Mesendoderm (in vitro differentiated cells): ENCODE measurements around the gene CPNE5.

Source experiments
- DNase-seq: peaks from one replicate; pipeline ENCODE4 v3.0.0; 2013
- H2AK5ac ChIP-seq: 2 replicates; pipeline ENCODE4 v1.6.1; 2013; ENCODE audit warnings: low read length, inconsistent platforms
- H2BK120ac ChIP-seq: 2 replicates; pipeline ENCODE4 v1.6.1; 2013; ENCODE audit warnings: low read depth, mild to moderate bottlenecking, low read length, moderate library complexity, mixed read lengths
- H2BK15ac ChIP-seq: replicated peaks from 2 replicates; pipeline ENCODE4 v1.6.1; 2013; ENCODE audit warnings: low read depth, mild to moderate bottlenecking, moderate library complexity
- H2BK5ac ChIP-seq: 2 replicates; pipeline ENCODE4 v1.6.1; 2013; ENCODE audit warnings: low read length, inconsistent platforms
- H3K18ac ChIP-seq: 2 replicates; pipeline ENCODE4 v1.6.1; 2013; ENCODE audit warnings: mild to moderate bottlenecking, low read length, mixed read lengths
- H3K23ac ChIP-seq: one replicate; pipeline ENCODE4 v1.6.1; 2013; ENCODE audit warnings: low read length
- H3K27ac ChIP-seq: 2 replicates; pipeline ENCODE4 v1.5.1; 2013; ENCODE audit warnings: low read depth, mild to moderate bottlenecking, inconsistent platforms, low read length, moderate library complexity
- H3K27me3 ChIP-seq: 2 replicates; pipeline ENCODE4 v1.6.1; 2013; ENCODE audit warnings: low read length, control low read depth, mild to moderate bottlenecking, inconsistent platforms; ENCODE audit not compliant: insufficient read depth, poor library complexity
- H3K36me3 ChIP-seq: 2 replicates; pipeline ENCODE4 v1.6.1; 2013; ENCODE audit warnings: low read length, inconsistent platforms; ENCODE audit not compliant: control insufficient read depth, insufficient read depth
- H3K4ac ChIP-seq: one replicate; pipeline ENCODE4 v1.6.1; 2013; ENCODE audit warnings: low read depth, mild to moderate bottlenecking, low read length, moderate library complexity
- H3K4me1 ChIP-seq: 2 replicates; pipeline ENCODE4 v1.6.1; 2013; ENCODE audit warnings: low read depth, low read length, inconsistent platforms; ENCODE audit not compliant: control insufficient read depth
- H3K4me2 ChIP-seq: 2 replicates; pipeline ENCODE4 v1.6.1; 2013; ENCODE audit warnings: low read length
- H3K4me3 ChIP-seq: 2 replicates; pipeline ENCODE4 v1.5.1; 2013; ENCODE audit warnings: mild to moderate bottlenecking, low read length
- H3K56ac ChIP-seq: one replicate; pipeline ENCODE4 v1.6.1; 2013; ENCODE audit warnings: low read length
- H3K79me1 ChIP-seq: 2 replicates; pipeline ENCODE4 v1.6.1; 2013; ENCODE audit warnings: low read length, inconsistent platforms
- H3K79me2 ChIP-seq: 2 replicates; pipeline ENCODE4 v1.6.1; 2013; ENCODE audit warnings: mild to moderate bottlenecking, low read length; ENCODE audit not compliant: control insufficient read depth, insufficient read depth
- H3K9ac ChIP-seq: 2 replicates; pipeline ENCODE4 v1.6.1; 2013; ENCODE audit warnings: low read length, inconsistent platforms
- H4K5ac ChIP-seq: one replicate; pipeline ENCODE4 v1.6.1; 2013; ENCODE audit warnings: low read length
- H4K8ac ChIP-seq: one replicate; pipeline ENCODE4 v1.6.1; 2013; ENCODE audit warnings: low read depth, mild to moderate bottlenecking, control low read depth, low read length, moderate library complexity
- WGBS: extraction: QIAGEN DNeasy Blood & Tissue Kit; methylation state at CpG from one replicate; pipeline ENCODE4 v1.1.7; 2013; ENCODE audit warnings: low lambda C conversion rate, missing lambda C conversion rate; ENCODE audit not compliant: insufficient coverage; ENCODE audit errors: extremely low coverage; 5-methylcytosine and 5-hydroxymethylcytosine counted together

The CPNE5 gene

DNA sequence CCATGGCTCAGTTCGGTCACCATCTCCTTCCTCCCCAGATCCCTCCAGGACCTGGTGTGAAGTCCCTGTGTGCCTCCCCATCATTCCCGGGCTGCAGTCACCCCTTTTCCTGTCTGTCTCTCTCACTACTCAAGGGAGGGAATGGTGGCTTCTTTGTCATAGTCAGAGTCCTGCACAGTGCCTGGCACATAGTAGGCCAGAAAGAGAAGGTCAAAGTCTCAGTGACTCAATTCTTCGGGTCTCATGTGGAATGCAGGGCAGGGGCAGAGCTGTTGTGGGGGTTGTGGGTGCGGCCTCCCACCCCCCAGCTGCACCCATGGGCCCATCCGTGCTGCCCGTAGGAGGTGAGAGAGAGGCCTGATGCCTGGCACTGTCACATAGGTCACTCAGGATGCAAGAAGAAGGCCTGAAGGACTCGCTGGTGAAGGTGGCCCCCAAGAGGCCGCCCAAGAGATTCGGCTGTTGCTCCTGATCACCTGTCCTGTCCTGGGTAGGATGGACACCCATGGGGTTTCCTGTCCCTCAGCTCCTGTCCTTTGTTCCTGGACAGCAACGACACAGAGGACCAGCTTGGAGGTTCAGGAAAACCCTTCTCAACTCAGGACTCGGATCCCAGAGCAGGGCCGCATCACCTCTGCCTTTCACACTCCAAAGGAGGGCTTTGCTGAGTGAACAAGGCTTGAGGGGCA, 107.5 kb downstream of the CPNE5 start:
- H3K4ac ChIP-seq: no peak overlapping the region
- no peaks in the 10 kb centered on the region for H3K27me3 ChIP-seq
- H2BK5ac ChIP-seq: no peak overlapping the region
- no peak overlapping the region for H2AK5ac ChIP-seq
- H3K9ac ChIP-seq: no peak overlapping the region
- no peak overlapping the region for H3K18ac ChIP-seq
- WGBS: no CpG with 5 or more reads among the region's 12 CpGs
- H4K8ac ChIP-seq: no peak overlapping the region
- no peak overlapping the region for H4K5ac ChIP-seq
- H2BK15ac ChIP-seq: no peak overlapping the region
- H2BK120ac ChIP-seq: no peak overlapping the region
- H3K56ac ChIP-seq: no peak overlapping the region
- no peaks in the 10 kb centered on the region for H3K36me3 ChIP-seq
- H3K4me2 ChIP-seq: no peak overlapping the region
- no peak overlapping the region for H3K23ac ChIP-seq
- H3K79me1 ChIP-seq: no peaks in the 10 kb centered on the region
- no peaks in the 10 kb centered on the region for H3K4me1 ChIP-seq
- no peak overlapping the region for H3K27ac ChIP-seq
- H3K4me3 ChIP-seq: no peak overlapping the region
- DNase-seq: peak; percentile 31
- no peaks in the 10 kb centered on the region for H3K79me2 ChIP-seq

DNA sequence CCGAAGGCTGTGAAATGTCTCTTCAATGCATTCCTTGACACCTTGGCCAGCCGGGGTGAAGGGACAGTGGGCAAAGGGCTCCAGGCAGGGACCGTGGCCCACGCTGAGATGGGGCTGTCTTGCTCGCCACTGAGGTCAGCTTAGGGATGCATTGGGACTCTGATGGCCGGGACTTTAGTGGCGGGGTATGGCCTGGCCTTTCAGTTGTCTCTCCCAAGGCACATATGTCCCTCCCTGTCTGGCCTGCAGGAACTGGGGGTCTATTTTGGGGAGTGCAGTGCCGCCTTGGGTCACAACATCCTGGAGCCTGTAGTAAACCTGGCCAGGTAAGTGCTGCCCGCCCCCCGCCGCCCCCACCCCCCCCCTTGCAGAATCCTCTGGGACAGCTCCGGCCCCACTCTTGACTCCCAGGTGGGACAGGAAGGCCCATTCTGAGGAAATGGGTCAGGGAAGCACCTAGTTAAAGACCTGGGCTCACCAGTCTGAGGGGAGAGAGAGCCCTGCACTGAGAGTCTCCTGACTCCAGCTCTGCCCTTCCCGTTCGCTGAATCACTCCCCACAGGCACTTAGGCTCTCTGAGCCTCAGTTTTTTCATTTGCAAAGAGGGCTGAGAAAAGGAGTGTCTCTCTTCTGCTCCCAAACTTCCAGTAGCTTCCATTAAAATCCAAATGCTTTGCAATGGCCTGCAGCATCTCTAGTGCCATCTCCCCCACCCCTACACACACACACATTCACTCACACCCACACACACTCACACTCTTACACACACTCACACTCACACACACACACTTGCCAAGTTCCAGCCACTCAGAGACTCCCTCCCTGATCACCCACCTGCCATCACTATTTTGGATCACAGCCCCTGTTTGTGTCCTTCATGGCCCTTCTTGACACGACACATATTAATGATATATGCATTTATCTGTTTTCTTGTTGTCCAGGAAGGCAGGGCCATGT, 108.5 kb downstream of the CPNE5 start:
- H3K27ac ChIP-seq: no peak overlapping the region
- no CpG with 5 or more reads among the region's 15 CpGs for WGBS
- DNase-seq: no peak

DNA sequence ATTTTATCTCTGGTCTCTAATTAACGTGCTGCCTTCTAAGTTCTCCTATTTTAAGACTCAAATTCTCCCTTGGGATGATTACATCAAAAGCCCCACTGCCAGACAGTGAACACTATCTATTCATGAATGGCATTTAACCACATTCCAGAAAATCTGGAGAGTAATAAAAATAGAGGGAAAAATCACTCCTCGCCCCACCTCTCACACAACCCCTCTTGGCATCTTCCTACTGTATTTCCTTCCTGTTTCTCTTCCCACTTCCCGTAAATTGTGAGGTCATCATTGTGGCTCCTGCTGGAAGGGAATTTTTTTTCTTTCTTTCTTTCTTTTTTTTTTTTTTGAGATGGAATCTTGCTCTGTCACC, 110.1 kb downstream of the CPNE5 start:
- no CpG with 5 or more reads among the region's 3 CpGs for WGBS
- DNase-seq: no peak

More for the DNA sequence above, 108.5 kb downstream of the CPNE5 start:
- no peak overlapping the region for H3K18ac ChIP-seq
- H3K56ac ChIP-seq: no peak overlapping the region
- H4K5ac ChIP-seq: no peak overlapping the region
- H3K36me3 ChIP-seq: no peaks in the 10 kb centered on the region
- H4K8ac ChIP-seq: no peak overlapping the region
- H2AK5ac ChIP-seq: no peak overlapping the region
- H2BK5ac ChIP-seq: no peak overlapping the region
- no peak overlapping the region for H2BK15ac ChIP-seq
- H3K9ac ChIP-seq: no peak overlapping the region
- H2BK120ac ChIP-seq: no peak overlapping the region
- no peak overlapping the region for H3K4ac ChIP-seq
- no peaks in the 10 kb centered on the region for H3K79me2 ChIP-seq
- H3K4me3 ChIP-seq: no peak overlapping the region
- H3K79me1 ChIP-seq: no peaks in the 10 kb centered on the region
- no peak overlapping the region for H3K4me2 ChIP-seq
- no peaks in the 10 kb centered on the region for H3K4me1 ChIP-seq
- H3K23ac ChIP-seq: no peak overlapping the region
- no peaks in the 10 kb centered on the region for H3K27me3 ChIP-seq

DNA sequence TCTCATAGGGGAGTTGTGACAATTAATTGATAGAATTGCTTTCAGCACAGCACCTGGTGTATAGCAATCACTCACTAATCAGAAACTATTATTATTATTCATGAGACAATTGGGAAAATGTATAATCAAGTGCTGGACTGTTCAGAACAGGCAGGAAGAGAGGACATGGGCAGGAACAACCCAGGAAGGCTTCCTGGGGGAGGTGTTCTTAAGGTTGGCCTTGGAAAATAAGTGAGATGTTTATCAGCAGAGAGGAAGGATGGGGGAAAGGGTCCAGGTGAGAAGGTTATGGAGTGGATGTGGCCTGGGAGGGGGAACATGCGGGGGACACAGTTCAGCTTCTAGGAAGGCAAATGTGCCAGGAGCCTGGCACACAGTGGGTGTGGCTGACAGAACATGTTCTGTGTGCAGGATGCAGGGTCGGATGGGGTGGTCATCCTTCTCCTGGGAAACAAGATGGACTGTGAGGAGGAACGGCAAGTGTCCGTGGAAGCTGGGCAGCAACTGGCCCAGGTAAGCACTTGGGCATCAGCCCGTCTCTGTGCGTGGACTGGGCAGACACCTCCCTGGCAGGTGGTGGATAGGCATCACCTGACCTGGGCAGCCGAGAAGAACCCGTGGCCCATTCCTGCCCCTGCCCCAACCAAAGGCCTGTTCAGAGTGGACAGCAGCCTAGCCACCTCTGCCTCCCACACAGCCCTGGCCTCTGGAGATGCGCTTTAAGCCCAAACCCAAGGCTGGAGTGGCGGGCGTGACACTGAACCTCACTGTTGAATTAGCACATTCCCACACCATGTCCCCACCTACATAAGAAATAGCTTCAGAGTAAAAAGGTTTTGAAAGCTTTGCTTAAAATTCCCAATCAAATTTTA, 110.7 kb downstream of the CPNE5 start:
- DNase-seq: no peak
- Histone ChIP-seq H2BK120ac (no peak overlapping the region), H3K79me2 (no peaks in the 10 kb centered on the region), H2BK5ac (no peak overlapping the region), H3K18ac (no peak overlapping the region), H2BK15ac (no peak overlapping the region), H3K4me1 (no peaks in the 10 kb centered on the region), H3K4me3 (no peak overlapping the region), H3K27ac (no peak overlapping the region), H3K36me3 (no peaks in the 10 kb centered on the region), H4K8ac (no peak overlapping the region), H3K23ac (no peak overlapping the region), H2AK5ac (no peak overlapping the region), H3K27me3 (no peaks in the 10 kb centered on the region), H3K56ac (no peak overlapping the region), H3K4me2 (no peak overlapping the region), H3K79me1 (no peaks in the 10 kb centered on the region), H3K4ac (no peak overlapping the region), H4K5ac (no peak overlapping the region), H3K9ac (no peak overlapping the region)
- no CpG with 5 or more reads among the region's 11 CpGs for WGBS

More for the DNA sequence above, 110.1 kb downstream of the CPNE5 start:
- no peak overlapping the region for H2BK5ac ChIP-seq
- no peak overlapping the region for H4K5ac ChIP-seq
- no peaks in the 10 kb centered on the region for H3K79me2 ChIP-seq
- no peak overlapping the region for H3K27ac ChIP-seq
- H3K18ac ChIP-seq: no peak overlapping the region
- no peak overlapping the region for H2BK120ac ChIP-seq
- H2AK5ac ChIP-seq: no peak overlapping the region
- no peak overlapping the region for H3K4me3 ChIP-seq
- H3K27me3 ChIP-seq: no peaks in the 10 kb centered on the region
- no peaks in the 10 kb centered on the region for H3K4me1 ChIP-seq
- no peak overlapping the region for H2BK15ac ChIP-seq
- no peak overlapping the region for H3K23ac ChIP-seq
- H4K8ac ChIP-seq: no peak overlapping the region
- H3K9ac ChIP-seq: no peak overlapping the region
- no peaks in the 10 kb centered on the region for H3K36me3 ChIP-seq
- H3K4ac ChIP-seq: no peak overlapping the region
- no peaks in the 10 kb centered on the region for H3K79me1 ChIP-seq
- no peak overlapping the region for H3K56ac ChIP-seq
- no peak overlapping the region for H3K4me2 ChIP-seq

DNA sequence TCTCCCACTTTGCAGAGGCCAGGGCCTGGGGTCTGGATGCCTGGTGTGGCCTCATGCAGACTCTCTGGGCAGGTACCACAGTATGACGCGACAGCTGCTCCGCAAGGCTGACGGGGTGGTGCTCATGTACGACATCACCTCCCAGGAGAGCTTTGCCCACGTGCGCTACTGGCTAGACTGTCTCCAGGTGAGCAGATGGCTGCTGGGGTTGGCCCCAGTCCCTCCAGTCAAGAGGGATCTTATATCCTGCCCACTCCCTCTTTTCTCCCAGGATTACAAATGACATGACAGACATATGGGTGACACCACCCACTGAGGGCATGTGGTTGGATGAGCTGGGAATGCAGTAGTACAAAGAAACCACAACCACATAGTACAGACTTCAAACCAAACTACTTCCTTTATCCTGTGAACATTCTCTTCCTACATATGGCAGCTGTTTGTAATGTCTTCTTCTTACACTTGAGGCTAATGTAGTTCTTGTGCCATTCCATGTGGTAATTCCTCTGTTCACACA, 111.7 kb downstream of the CPNE5 start:
- Histone ChIP-seq H2BK15ac (no peak overlapping the region), H3K27ac (no peak overlapping the region), H4K8ac (no peak overlapping the region), H3K27me3 (no peaks in the 10 kb centered on the region), H3K79me1 (no peaks in the 10 kb centered on the region), H3K4me3 (no peak overlapping the region), H3K56ac (no peak overlapping the region), H3K4me1 (no peaks in the 10 kb centered on the region), H2AK5ac (no peak overlapping the region), H4K5ac (no peak overlapping the region), H3K4ac (no peak overlapping the region), H3K79me2 (no peaks in the 10 kb centered on the region), H2BK120ac (no peak overlapping the region), H3K23ac (no peak overlapping the region), H3K9ac (no peak overlapping the region), H3K36me3 (no peaks in the 10 kb centered on the region), H2BK5ac (no peak overlapping the region), H3K18ac (no peak overlapping the region), H3K4me2 (no peak overlapping the region)
- DNase-seq: no peak
- WGBS: no CpG with 5 or more reads among the region's 7 CpGs
